RKO (cell line): ENCODE data around the gene URM1.

ENCODE experiments used
- DNase-seq: peaks from one replicate; pipeline ENCODE4 v3.0.0-alpha.2; 2016; ENCODE audit warnings: low spot score

URM1 gene

GRCh38 chr9:128429513-128430086, 58.4 kb downstream of the URM1 start:
- no peak for DNase-seq

- DNase-seq = no peak
Observed at GRCh38 chr9:128431207-128431606, 60.0 kb downstream of the URM1 start.

GRCh38 chr9:128434340-128434739, 63.2 kb downstream of the URM1 start:
- no peak for DNase-seq

GRCh38 chr9:128435611-128436010, 64.4 kb downstream of the URM1 start:
- DNase-seq = no peak

- DNase-seq = peak; percentile 90
Observed at GRCh38 chr9:128438343-128439109, 67.4 kb downstream of the URM1 start.

DNA sequence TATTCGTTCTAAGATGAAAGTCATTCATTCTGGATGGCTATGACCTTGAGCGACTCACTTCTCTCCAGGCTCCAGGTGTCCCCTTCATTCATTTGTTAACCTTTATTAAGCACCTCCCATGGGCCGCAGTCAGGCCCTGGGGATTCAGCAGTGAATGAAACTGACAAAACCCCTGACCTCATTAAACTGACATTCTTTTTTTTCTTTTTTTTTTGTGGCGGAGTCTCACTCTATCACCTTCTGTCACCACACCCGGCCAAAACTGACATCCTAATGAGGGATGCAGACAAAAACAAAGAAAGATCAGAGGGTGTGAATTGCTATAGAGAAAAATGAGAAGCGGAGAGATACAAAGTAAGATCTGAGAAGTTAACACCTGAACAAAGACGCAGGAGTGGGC, 68.1 kb downstream of the URM1 start:
- DNase-seq = no peak
